HL-60 (cell line): ENCODE data around the gene ABAT.

Experiments
- CTCF ChIP-seq: IDR thresholded peaks from one replicate; pipeline ENCODE4 v1.5.1; 2011; ENCODE audit warnings: low read length, control low read depth, inconsistent platforms; ENCODE audit not compliant: insufficient read depth
- REST ChIP-seq: IDR thresholded peaks from 2 replicates; pipeline ENCODE4 v1.6.1; 2012; ENCODE audit warnings: low read depth; ENCODE audit not compliant: insufficient replicate concordance
- SPI1 ChIP-seq: IDR thresholded peaks from 2 replicates; pipeline ENCODE4 v1.6.1; 2012; ENCODE audit warnings: low read depth, mild to moderate bottlenecking, borderline replicate concordance

GRCh38 chr16:8717469-8717868 is 43.1 kb downstream of the ABAT start:
- no peak for TF ChIP-seq CTCF
- no peak for TF ChIP-seq SPI1
- no peak for TF ChIP-seq REST
